Measurements from ENCODE around the gene KRTAP8-1.

KRTAP8-1 gene

GRCh38 chr21:30829659-30830058 is 16.6 kb upstream of the KRTAP8-1 start, which contains the start of gene KRTAP7-1:
KRTAP7-1 (minus strand) TSS chr21:30829759; CDS start chr21:30829698, 61 bp downstream.
- in situ Hi-C loops (cut with MboI; ENCODE audit: low pct_unique_long_range_greater_than_20kb, low sequenced_read_pairs, unreplicated experiment): loop anchor here (10.0 kb wide), 1 partner anchor 255 kb away; no protein-coding TSS in a partner anchor
- no peak for TF ChIP-seq CTCF (IDR thresholded peaks at IDR 0.05; ENCODE audit: extremely low read depth, insufficient read depth, missing control alignments)

GRCh38 chr21:30818837-30819610 is 6.0 kb upstream of the KRTAP8-1 start:
- DNase-seq (ENCODE audit: low spot score): no peak
- in situ Hi-C loops (cut with MboI; ENCODE audit: low pct_unique_long_range_greater_than_20kb, low sequenced_read_pairs, unreplicated experiment): no loop called here
- TF ChIP-seq CTCF (IDR thresholded peaks at IDR 0.05; ENCODE audit: extremely low read depth, insufficient read depth, missing control alignments): no peak

More at GRCh38 chr21:30829659-30830058, 16.6 kb upstream of the KRTAP8-1 start, which contains the start of gene KRTAP7-1:
- no peak for DNase-seq (ENCODE audit: low spot score)

DNA sequence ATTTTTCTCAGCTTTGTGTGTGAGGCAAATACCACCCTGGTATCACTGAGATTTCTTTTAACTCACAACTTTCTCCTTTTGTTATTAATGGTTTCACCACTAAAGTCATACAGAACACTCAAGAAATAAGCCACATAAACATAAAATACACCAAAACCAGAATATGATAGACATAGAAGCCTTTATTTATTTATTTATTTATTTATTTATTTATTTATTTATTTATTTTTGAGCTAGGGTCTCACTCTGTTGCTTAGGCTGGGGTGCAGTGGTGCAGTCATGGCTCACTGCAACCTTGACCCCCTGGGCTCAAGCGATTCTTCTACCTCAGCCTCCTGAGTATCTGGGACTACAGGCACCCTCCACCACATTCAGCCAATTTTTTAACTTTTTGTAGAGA is 12.5 kb downstream of the KRTAP8-1 start:
- in situ Hi-C loops (cut with MboI; ENCODE audit: low pct_unique_long_range_greater_than_20kb, low sequenced_read_pairs, unreplicated experiment): no loop called here
- TF ChIP-seq CTCF (IDR thresholded peaks at IDR 0.05; ENCODE audit: extremely low read depth, insufficient read depth, missing control alignments): no peak
- DNase-seq (ENCODE audit: low spot score): no peak

DNA sequence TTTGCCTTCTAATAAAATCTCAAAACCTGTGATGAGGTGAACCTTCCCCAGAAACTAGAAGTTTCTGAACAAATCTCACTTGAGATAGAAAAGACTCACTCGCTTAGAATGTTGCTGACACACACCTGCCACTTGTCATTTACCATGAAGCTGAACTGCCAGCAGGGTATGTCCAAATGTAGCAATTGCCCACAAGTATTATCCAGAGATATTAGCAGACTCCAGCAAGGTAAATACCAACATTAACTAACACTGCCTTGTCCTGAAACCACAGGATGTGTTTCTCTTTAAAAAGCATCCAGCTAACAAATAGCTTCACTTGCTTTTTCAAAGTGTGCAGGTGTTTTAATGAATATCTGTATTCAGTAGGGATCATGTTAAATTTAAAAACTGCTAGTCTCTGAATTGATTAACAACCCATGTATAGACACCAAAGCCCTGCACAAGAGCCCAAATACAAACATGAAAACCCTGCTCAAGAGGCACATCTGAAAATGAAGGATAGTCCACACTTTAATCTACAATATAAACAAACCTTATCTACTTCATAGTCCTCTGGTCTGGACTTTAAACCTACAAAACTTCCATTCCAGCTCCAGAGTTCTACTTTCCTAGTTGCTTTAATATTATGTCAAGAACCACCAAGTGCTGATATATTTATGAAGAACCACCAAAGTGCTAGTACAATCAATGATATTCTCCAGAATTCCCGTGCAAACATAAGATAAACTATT is 19.3 kb downstream of the KRTAP8-1 start:
- in situ Hi-C loops (cut with MboI; ENCODE audit: low pct_unique_long_range_greater_than_20kb, low sequenced_read_pairs, unreplicated experiment): no loop called here
- no peak for DNase-seq (ENCODE audit: low spot score)
- TF ChIP-seq CTCF (IDR thresholded peaks at IDR 0.05; ENCODE audit: extremely low read depth, insufficient read depth, missing control alignments): no peak

GRCh38 chr21:30779249-30779648 is 33.8 kb downstream of the KRTAP8-1 start:
- no peak for TF ChIP-seq CTCF (IDR thresholded peaks at IDR 0.05; ENCODE audit: extremely low read depth, insufficient read depth, missing control alignments)
- DNase-seq (ENCODE audit: low spot score): no peak
- in situ Hi-C loops (cut with MboI; ENCODE audit: low pct_unique_long_range_greater_than_20kb, low sequenced_read_pairs, unreplicated experiment): no loop called here

GRCh38 chr21:30769724-30770431 is 43.2 kb downstream of the KRTAP8-1 start:
- no peak for TF ChIP-seq CTCF (IDR thresholded peaks at IDR 0.05; ENCODE audit: extremely low read depth, insufficient read depth, missing control alignments)
- in situ Hi-C loops (cut with MboI; ENCODE audit: low pct_unique_long_range_greater_than_20kb, low sequenced_read_pairs, unreplicated experiment): no loop called here
- no peak for DNase-seq (ENCODE audit: low spot score)
